Rectal smooth muscle tissue (tissue), 1 donor: ENCODE results near the gene SAMD4A.

Experiments used
- H3K27ac ChIP-seq: one replicate; pipeline ENCODE4 v1.7.0; 2013; ENCODE audit warnings: low read depth, low read length, inconsistent platforms
- H3K27me3 ChIP-seq: one replicate; pipeline ENCODE4 v1.7.0; 2013; ENCODE audit warnings: low read length; ENCODE audit not compliant: control insufficient read depth, insufficient read depth
- H3K36me3 ChIP-seq: one replicate; pipeline ENCODE4 v1.7.0; 2013; ENCODE audit warnings: low read length; ENCODE audit not compliant: control insufficient read depth, insufficient read depth
- H3K4me1 ChIP-seq: one replicate; pipeline ENCODE4 v1.7.0; 2013; ENCODE audit warnings: low read length; ENCODE audit not compliant: control insufficient read depth, insufficient read depth
- H3K4me3 ChIP-seq: one replicate; pipeline ENCODE4 v1.7.0; 2013; ENCODE audit warnings: low read length
- H3K9ac ChIP-seq: one replicate; pipeline ENCODE4 v1.7.0; 2013; ENCODE audit warnings: low read length

Gene SAMD4A

GRCh38 chr14:54760866-54761575 lies 194.1 kb downstream of the SAMD4A start:
- Histone ChIP-seq H3K9ac (no peak overlapping the region), H3K27ac (no peak overlapping the region), H3K4me3 (no peak overlapping the region), H3K36me3 (peaks cover 19% of the 10 kb centered on the region), H3K27me3 (no peaks in the 10 kb centered on the region), H3K4me1 (no peaks in the 10 kb centered on the region)

GRCh38 chr14:54761835-54762234 lies 194.9 kb downstream of the SAMD4A start:
- no peak overlapping the region for H3K9ac ChIP-seq
- H3K27me3 ChIP-seq: no peaks in the 10 kb centered on the region
- no peaks in the 10 kb centered on the region for H3K4me1 ChIP-seq
- H3K36me3 ChIP-seq: peaks cover 19% of the 10 kb centered on the region
- H3K27ac ChIP-seq: no peak overlapping the region
- H3K4me3 ChIP-seq: no peak overlapping the region

GRCh38 chr14:54762296-54762695 lies 195.4 kb downstream of the SAMD4A start:
- Histone ChIP-seq H3K27ac (no peak overlapping the region), H3K27me3 (no peaks in the 10 kb centered on the region), H3K4me1 (no peaks in the 10 kb centered on the region), H3K36me3 (peaks cover 19% of the 10 kb centered on the region), H3K4me3 (no peak overlapping the region), H3K9ac (no peak overlapping the region)

- H3K36me3 ChIP-seq: peaks cover 23% of the 10 kb centered on the region
- no peaks in the 10 kb centered on the region for H3K4me1 ChIP-seq
- H3K4me3 ChIP-seq: no peak overlapping the region
- no peak overlapping the region for H3K27ac ChIP-seq
- no peak overlapping the region for H3K9ac ChIP-seq
- H3K27me3 ChIP-seq: no peaks in the 10 kb centered on the region
Observed at GRCh38 chr14:54763761-54764160, 196.8 kb downstream of the SAMD4A start.

DNA sequence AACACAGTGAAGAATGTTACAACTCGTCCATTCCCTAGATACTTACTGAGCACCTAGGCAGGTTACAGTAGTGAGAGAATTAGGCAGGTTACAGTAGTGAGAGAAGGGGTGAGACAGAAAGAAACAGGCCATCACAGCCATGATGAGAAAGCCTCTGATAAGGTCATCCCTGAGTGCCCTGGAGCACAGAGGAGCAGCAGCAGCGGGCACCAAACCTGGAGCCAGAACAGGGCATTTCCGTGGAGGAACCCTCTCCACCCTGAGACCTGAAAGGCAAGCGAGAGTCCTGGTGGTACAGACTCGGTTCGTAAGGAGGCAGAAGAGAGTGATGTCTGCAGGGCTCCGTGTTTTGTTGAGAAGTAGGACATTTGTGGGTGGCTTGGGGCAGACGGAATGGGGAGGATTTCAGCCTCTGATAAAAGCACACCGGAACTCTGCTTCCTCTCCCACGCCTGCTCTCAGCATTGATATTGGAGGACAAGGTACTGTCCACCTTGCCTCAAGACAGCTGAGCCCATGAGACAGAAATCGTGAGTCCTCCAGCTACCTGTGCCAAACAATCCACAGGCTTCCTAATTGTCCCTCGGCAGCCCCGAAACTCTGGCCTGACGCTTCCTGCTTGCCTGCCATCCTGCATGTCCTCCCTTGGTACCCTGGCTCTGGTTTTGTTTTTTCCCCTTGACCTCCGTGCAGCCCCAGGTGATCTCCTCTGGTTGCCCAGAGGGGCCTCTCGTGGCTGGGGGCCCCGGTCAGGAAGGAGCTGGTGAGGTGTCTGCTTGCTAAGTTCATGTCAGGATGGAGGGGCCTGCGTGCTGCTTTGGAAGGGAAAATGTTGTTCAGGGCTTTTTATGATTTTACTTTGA lies 199.6 kb downstream of the SAMD4A start:
- H3K27ac ChIP-seq: no peak overlapping the region
- H3K9ac ChIP-seq: no peak overlapping the region
- H3K4me1 ChIP-seq: peaks cover 6% of the 10 kb centered on the region
- no peak overlapping the region for H3K4me3 ChIP-seq
- no peaks in the 10 kb centered on the region for H3K27me3 ChIP-seq
- H3K36me3 ChIP-seq: peaks cover 21% of the 10 kb centered on the region

GRCh38 chr14:54767139-54767431 lies 200.2 kb downstream of the SAMD4A start:
- H3K27ac ChIP-seq: no peak overlapping the region
- no peak overlapping the region for H3K4me3 ChIP-seq
- H3K36me3 ChIP-seq: peaks cover 17% of the 10 kb centered on the region
- no peaks in the 10 kb centered on the region for H3K27me3 ChIP-seq
- no peak overlapping the region for H3K9ac ChIP-seq
- peaks cover 6% of the 10 kb centered on the region for H3K4me1 ChIP-seq

DNA sequence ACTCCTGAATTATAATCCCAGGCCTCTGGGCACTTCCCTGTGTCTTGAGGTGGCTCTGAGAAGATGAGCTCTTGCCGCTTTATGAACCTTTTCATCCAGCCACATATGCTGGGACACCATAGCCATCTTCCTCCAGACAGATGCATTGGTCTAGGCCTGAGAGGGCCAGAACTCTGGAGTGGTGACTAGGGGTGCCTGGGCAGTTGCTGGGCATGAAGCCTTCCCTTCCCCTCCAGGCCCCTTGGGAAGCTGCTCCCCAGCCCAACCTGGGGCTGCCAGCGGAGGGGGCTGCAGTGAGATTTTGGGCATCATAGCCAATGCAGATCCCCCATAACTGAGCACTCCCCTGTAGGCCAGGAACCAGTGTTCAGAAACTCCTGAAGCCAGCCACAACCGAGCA lies 200.5 kb downstream of the SAMD4A start:
- Histone ChIP-seq H3K36me3 (peaks cover 17% of the 10 kb centered on the region), H3K9ac (no peak overlapping the region), H3K4me3 (no peak overlapping the region), H3K27me3 (no peaks in the 10 kb centered on the region), H3K27ac (no peak overlapping the region), H3K4me1 (peaks cover 6% of the 10 kb centered on the region)

- Histone ChIP-seq H3K9ac (no peak overlapping the region), H3K4me1 (peaks cover 18% of the 10 kb centered on the region), H3K36me3 (peaks cover 15% of the 10 kb centered on the region), H3K4me3 (no peak overlapping the region), H3K27me3 (no peaks in the 10 kb centered on the region), H3K27ac (no peak overlapping the region)
Observed at GRCh38 chr14:54768501-54769129, 201.7 kb downstream of the SAMD4A start.

GRCh38 chr14:54769951-54770863 lies 203.3 kb downstream of the SAMD4A start:
- Histone ChIP-seq H3K27me3 (no peaks in the 10 kb centered on the region), H3K9ac (no peak overlapping the region), H3K4me1 (peaks cover 25% of the 10 kb centered on the region), H3K27ac (peak overlapping the region; percentile 66), H3K36me3 (peaks cover 4% of the 10 kb centered on the region), H3K4me3 (no peak overlapping the region)

DNA sequence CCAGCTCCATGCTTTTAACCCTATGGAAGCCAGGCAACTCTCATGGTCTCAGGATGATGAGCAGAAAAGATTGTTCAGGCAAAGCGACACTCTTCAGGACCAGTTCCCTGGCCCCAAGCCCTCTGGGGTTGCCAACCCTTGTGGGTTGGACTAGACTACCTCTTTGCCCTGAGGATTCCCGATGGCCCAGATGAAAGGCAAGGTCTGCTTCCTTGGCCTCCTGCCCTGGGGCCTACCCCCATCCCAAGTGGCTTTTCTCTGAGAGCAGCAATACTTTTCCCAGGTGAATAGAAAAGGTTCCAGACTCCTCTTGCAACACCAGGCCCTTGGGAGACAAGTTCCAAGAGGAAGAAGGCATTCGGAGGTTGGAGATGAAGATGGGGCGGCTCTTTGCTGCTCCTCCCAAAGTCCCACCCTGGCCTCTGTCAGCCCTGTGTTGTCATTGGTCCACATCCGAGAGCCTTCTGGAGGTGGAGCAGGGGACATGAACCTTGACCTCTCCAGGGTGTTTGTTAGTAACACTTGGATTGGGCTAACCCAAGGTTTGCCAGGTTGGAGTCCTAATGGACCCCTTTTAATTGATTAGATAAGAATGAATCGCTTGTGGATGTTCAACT lies 204.6 kb downstream of the SAMD4A start:
- no peak overlapping the region for H3K9ac ChIP-seq
- no peaks in the 10 kb centered on the region for H3K27me3 ChIP-seq
- peak overlapping the region; percentile 89 for H3K27ac ChIP-seq
- peaks cover 27% of the 10 kb centered on the region for H3K4me1 ChIP-seq
- H3K4me3 ChIP-seq: no peak overlapping the region
- H3K36me3 ChIP-seq: peaks cover 4% of the 10 kb centered on the region

DNA sequence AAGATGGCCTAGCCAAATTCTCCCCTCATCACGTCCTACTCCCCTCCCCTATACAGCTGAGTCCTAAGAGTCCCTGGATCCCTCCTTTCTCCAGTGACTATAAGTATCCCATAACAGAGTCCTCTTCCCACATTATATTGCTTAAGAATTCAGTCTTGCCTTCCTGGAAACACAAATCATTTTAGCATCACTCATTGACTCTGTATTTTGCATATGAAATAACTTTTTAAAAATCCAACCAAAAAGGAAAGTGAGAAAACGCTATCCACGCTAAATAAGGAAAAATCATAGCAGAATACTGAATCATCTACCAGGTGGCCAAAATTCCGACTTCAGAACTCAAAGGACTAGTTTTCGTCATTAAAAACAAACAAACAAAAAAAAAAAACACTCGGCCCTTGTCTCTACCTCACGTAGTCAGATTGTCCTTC lies 205.5 kb downstream of the SAMD4A start:
- peaks cover 29% of the 10 kb centered on the region for H3K4me1 ChIP-seq

More for the DNA sequence above, 205.5 kb downstream of the SAMD4A start:
- Histone ChIP-seq H3K27me3 (no peaks in the 10 kb centered on the region), H3K9ac (no peak overlapping the region), H3K27ac (peak overlapping the region; percentile 89), H3K36me3 (peaks cover 4% of the 10 kb centered on the region), H3K4me3 (no peak overlapping the region)
